Measurements from ENCODE around the gene NOC3L.
"Not testable (repeated sequence)": the region's sequence is repeated elsewhere in the genome, so short reads cannot be mapped to it uniquely, and the experiment has no call there.

Gene NOC3L

GRCh38 chr10:94358480-94358879 lies 4.3 kb downstream of the NOC3L start:
- no peak for DNase-seq

GRCh38 chr10:94357193-94357592 lies 5.5 kb downstream of the NOC3L start:
- DNase-seq = no peak

GRCh38 chr10:94355841-94356240 lies 6.9 kb downstream of the NOC3L start:
- DNase-seq = no peak

GRCh38 chr10:94353336-94353735 lies 9.4 kb downstream of the NOC3L start:
- no peak for DNase-seq

GRCh38 chr10:94351089-94351488 lies 11.7 kb downstream of the NOC3L start:
- peak; percentile 18 for DNase-seq

- DNase-seq = not testable (repeated sequence)
Observed at GRCh38 chr10:94350500-94350899, 12.2 kb downstream of the NOC3L start.

GRCh38 chr10:94349327-94349726 lies 13.4 kb downstream of the NOC3L start:
- DNase-seq = no peak

- DNase-seq = no peak
Observed at GRCh38 chr10:94344522-94345122, 18.1 kb downstream of the NOC3L start.

- DNase-seq = no peak
Observed at GRCh38 chr10:94343151-94343550, 19.6 kb downstream of the NOC3L start.

GRCh38 chr10:94334857-94335256 lies 27.9 kb downstream of the NOC3L start:
- DNase-seq = no peak

GRCh38 chr10:94333051-94333450 lies 29.7 kb downstream of the NOC3L start:
- DNase-seq = no peak

- DNase-seq = no peak
Observed at GRCh38 chr10:94328613-94329012, 34.1 kb downstream of the NOC3L start.

- DNase-seq = no peak
Observed at GRCh38 chr10:94327649-94328048, 35.1 kb downstream of the NOC3L start.

GRCh38 chr10:94324609-94325233 lies 38.0 kb downstream of the NOC3L start:
- no peak for DNase-seq

- peak; percentile 41 for DNase-seq
Observed at GRCh38 chr10:94320285-94320914, 42.3 kb downstream of the NOC3L start.

GRCh38 chr10:94316560-94316959 lies 46.2 kb downstream of the NOC3L start:
- DNase-seq = no peak

GRCh38 chr10:94315975-94316464 lies 46.7 kb downstream of the NOC3L start:
- DNase-seq = no peak

- no peak for DNase-seq
Observed at GRCh38 chr10:94315024-94315451, 47.7 kb downstream of the NOC3L start.

GRCh38 chr10:94310369-94310768 lies 52.4 kb downstream of the NOC3L start:
- DNase-seq = no peak

- no peak for DNase-seq
Observed at GRCh38 chr10:94308866-94309265, 53.9 kb downstream of the NOC3L start.

- no peak for DNase-seq
Observed at GRCh38 chr10:94307046-94307615, 55.6 kb downstream of the NOC3L start.

- DNase-seq = no peak
Observed at GRCh38 chr10:94303929-94304328, 58.8 kb downstream of the NOC3L start.

- no peak for DNase-seq
Observed at GRCh38 chr10:94300042-94300441, 62.7 kb downstream of the NOC3L start.

GRCh38 chr10:94299417-94299816 lies 63.3 kb downstream of the NOC3L start:
- DNase-seq = no peak
